ENCODE measurements around the gene MAST4. TPM values are rescaled to one million over a fixed set of nuclear protein-coding genes. Genes with fewer than 3 reads are reported as not detected.

Gene MAST4
- total and polyA plus RNA-seq, 2 donors (not counting 1 experiment from before 2014, with no cell fraction given): 7.0 to 15.2 TPM

GRCh38 chr5:66722686-66723085 is 126.5 kb downstream of the MAST4 start:
- H2AFZ ChIP-seq (ENCODE audit: low read length): no peak overlapping the region
- H3K4me1 ChIP-seq (ENCODE audit: control insufficient read depth, extremely low read depth, insufficient read depth, low read length): no peaks in the 10 kb centered on the region
- no peak overlapping the region for H3K4me2 ChIP-seq (ENCODE audit: extremely low read depth, insufficient read depth, low read length)
- no peak for DNase-seq (ENCODE audit: low read depth in 2 of 2)
- H4K20me1 ChIP-seq (ENCODE audit: control insufficient read depth, extremely low read depth, insufficient read depth, low read length): no peaks in the 10 kb centered on the region
- no peak overlapping the region for H3K27ac ChIP-seq (ENCODE audit: insufficient read depth, low read length)
- TF ChIP-seq EZH2 (IDR thresholded peaks at IDR 0.05; ENCODE audit: low read length, missing control alignments) (no peak), CTCF (conservative IDR thresholded peaks at IDR 0.05 in 1 of 2, IDR thresholded peaks at IDR 0.05 in 1 of 2; ENCODE audit: low read depth in 1 of 2, low read length in 2 of 2) (no peak)
- H3K9me3 ChIP-seq (ENCODE audit: control insufficient read depth, insufficient read depth, low read depth, low read length): no peaks in the 10 kb centered on the region
- H3K27me3 ChIP-seq (ENCODE audit: control insufficient read depth, insufficient read depth, low read length): no peaks in the 10 kb centered on the region
- H3K9ac ChIP-seq (ENCODE audit: insufficient read depth, low read length): no peak overlapping the region
- H3K4me3 ChIP-seq (replicated peaks in 1 of 4; ENCODE audit: control extremely low read depth in 1 of 4, insufficient read depth in 1 of 4, low read depth in 3 of 4, low read length in 4 of 4): no peak overlapping the region
- H3K79me2 ChIP-seq (ENCODE audit: control insufficient read depth, insufficient read depth, low read length): no peaks in the 10 kb centered on the region
- no peaks in the 10 kb centered on the region for H3K36me3 ChIP-seq (ENCODE audit: control insufficient read depth, insufficient read depth, low read length)

- Histone ChIP-seq H3K4me2 (ENCODE audit: extremely low read depth, insufficient read depth, low read length) (no peak overlapping the region), H2AFZ (ENCODE audit: low read length) (no peak overlapping the region), H3K4me3 (replicated peaks in 1 of 4; ENCODE audit: control extremely low read depth in 1 of 4, insufficient read depth in 1 of 4, low read depth in 3 of 4, low read length in 4 of 4) (no peak overlapping the region), H3K27me3 (ENCODE audit: control insufficient read depth, insufficient read depth, low read length) (no peaks in the 10 kb centered on the region), H3K4me1 (ENCODE audit: control insufficient read depth, extremely low read depth, insufficient read depth, low read length) (no peaks in the 10 kb centered on the region), H3K36me3 (ENCODE audit: control insufficient read depth, insufficient read depth, low read length) (no peaks in the 10 kb centered on the region), H3K27ac (ENCODE audit: insufficient read depth, low read length) (no peak overlapping the region), H3K9ac (ENCODE audit: insufficient read depth, low read length) (no peak overlapping the region), H3K9me3 (ENCODE audit: control insufficient read depth, insufficient read depth, low read depth, low read length) (no peaks in the 10 kb centered on the region), H3K79me2 (ENCODE audit: control insufficient read depth, insufficient read depth, low read length) (no peaks in the 10 kb centered on the region), H4K20me1 (ENCODE audit: control insufficient read depth, extremely low read depth, insufficient read depth, low read length) (no peaks in the 10 kb centered on the region)
- peak in 1 of 2 donors; percentile 34 for DNase-seq (ENCODE audit: low read depth in 2 of 2)
- TF ChIP-seq EZH2 (IDR thresholded peaks at IDR 0.05; ENCODE audit: low read length, missing control alignments): no peak
- peak; percentile 27 to 52 for TF ChIP-seq CTCF (conservative IDR thresholded peaks at IDR 0.05 in 1 of 2, IDR thresholded peaks at IDR 0.05 in 1 of 2; ENCODE audit: low read depth in 1 of 2, low read length in 2 of 2)
Observed at GRCh38 chr5:66724349-66725139, 128.4 kb downstream of the MAST4 start.

GRCh38 chr5:66727630-66728029 is 131.4 kb downstream of the MAST4 start:
- no peak overlapping the region for H3K9ac ChIP-seq (ENCODE audit: insufficient read depth, low read length)
- no peaks in the 10 kb centered on the region for H3K9me3 ChIP-seq (ENCODE audit: control insufficient read depth, insufficient read depth, low read depth, low read length)
- H3K27ac ChIP-seq (ENCODE audit: insufficient read depth, low read length): no peak overlapping the region
- no peaks in the 10 kb centered on the region for H3K27me3 ChIP-seq (ENCODE audit: control insufficient read depth, insufficient read depth, low read length)
- no peaks in the 10 kb centered on the region for H3K4me1 ChIP-seq (ENCODE audit: control insufficient read depth, extremely low read depth, insufficient read depth, low read length)
- H4K20me1 ChIP-seq (ENCODE audit: control insufficient read depth, extremely low read depth, insufficient read depth, low read length): no peaks in the 10 kb centered on the region
- H3K36me3 ChIP-seq (ENCODE audit: control insufficient read depth, insufficient read depth, low read length): no peaks in the 10 kb centered on the region
- no peaks in the 10 kb centered on the region for H3K79me2 ChIP-seq (ENCODE audit: control insufficient read depth, insufficient read depth, low read length)
- H2AFZ ChIP-seq (ENCODE audit: low read length): no peak overlapping the region
- no peak overlapping the region for H3K4me3 ChIP-seq (replicated peaks in 1 of 4; ENCODE audit: control extremely low read depth in 1 of 4, insufficient read depth in 1 of 4, low read depth in 3 of 4, low read length in 4 of 4)
- no peak overlapping the region for H3K4me2 ChIP-seq (ENCODE audit: extremely low read depth, insufficient read depth, low read length)
- DNase-seq (ENCODE audit: low read depth in 2 of 2): no peak
- no peak for TF ChIP-seq EZH2 (IDR thresholded peaks at IDR 0.05; ENCODE audit: low read length, missing control alignments)
- TF ChIP-seq CTCF (conservative IDR thresholded peaks at IDR 0.05 in 1 of 2, IDR thresholded peaks at IDR 0.05 in 1 of 2; ENCODE audit: low read depth in 1 of 2, low read length in 2 of 2): no peak

All from fibroblast of lung (primary cell).